Limb (tissue), 2 donors: Measurements from ENCODE around the gene UGCG.
"Not testable (repeated sequence)": the region's sequence is repeated elsewhere in the genome, so short reads cannot be mapped to it uniquely, and the experiment has no call there.

ENCODE experiments used
- DNase-seq, 2 donors: peaks; one replicate each; pipeline ENCODE4 v3.0.0-alpha.2; 2016; ENCODE audit errors: extremely low spot score in 2 of 2

UGCG gene

DNA sequence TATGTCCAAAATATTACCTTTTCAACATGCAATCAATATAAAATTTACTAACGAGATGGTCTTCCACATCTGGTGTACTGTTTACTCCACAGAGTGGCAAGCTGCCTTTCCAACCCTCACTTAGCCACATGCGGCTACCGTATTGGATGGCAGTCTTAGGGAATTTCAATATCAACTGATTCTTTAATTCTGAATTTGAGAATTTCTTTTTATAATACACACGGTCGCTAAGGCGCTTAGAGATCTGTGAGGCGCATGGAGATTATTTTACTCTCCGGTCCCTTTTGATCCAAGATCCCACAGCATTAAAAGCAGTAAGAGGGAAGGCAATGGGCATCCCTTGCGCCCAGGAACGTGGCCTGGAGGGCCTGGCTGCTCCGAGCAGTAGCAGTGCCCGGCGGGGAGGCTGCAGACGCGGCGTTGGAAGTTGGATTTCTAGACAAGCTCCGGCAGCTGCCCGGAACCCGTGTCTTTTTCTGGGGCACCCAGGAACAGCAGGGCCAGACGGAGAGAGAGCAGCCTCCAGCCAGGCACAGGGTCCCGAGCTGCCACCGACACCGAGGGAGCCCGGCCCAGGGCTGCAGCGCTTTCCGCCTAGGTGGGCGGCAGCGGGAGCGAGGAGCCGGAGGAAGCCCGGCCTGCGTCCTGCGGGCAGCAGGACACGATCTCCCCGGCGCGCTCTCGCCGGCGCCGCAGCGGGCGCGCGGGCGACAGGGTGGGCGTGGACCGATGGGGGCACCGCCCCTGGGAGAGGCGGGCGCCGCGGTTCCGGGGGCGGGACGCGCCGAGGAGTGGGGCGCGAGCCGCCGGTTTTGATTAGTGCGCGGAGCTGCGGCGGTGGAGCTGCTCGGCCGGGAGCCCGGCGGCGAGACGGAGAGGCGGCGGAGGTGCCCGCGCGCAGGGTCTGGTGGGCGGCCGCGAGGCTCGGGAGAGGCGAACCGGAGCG, at the start of gene UGCG:
UGCG (plus strand) TSS at position 819 of the 946 bp plus-strand sequence. CDS start 402 bp downstream, outside the sequence.
- DNase-seq, result peak; percentile 94 to 95

DNA sequence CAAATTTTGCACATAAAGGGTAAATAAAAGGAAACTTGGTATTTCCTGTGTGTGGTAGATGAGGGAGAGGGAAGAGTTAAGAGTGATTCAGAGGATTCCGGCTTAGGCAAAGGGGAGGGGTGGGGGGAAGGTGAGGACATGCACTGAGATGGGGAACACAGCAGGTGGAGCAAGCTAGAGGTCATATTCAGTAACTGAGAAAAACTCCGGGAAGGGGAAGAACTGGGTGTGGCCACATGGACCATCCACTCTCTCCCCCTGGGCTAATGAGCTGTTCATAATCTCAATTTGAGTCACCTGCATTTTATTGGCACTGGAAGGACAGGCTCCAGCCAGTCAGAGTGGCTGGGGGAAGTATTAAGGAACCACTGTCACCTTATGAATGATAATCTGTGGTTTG, 45.1 kb upstream of the UGCG start:
- DNase-seq, result no peak

DNA sequence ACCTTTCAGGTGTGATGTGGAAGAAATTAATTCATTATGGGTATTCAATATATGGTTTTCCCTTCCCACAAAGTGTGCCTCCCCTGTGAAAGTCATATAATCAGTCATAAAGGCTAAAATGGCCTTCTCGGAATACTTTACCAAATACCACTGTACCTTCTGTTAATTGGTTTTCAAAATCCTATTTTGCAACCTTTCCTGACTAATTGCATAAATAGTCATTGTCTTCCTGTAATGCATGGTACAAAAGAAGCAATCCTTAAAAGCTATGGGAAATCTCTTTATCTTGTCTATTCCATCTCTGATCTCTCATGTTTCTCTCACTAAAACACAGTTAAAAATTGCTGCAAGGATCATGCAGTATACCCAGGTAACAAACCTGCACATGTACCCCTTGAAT, 44.3 kb upstream of the UGCG start:
- no peak for DNase-seq

DNA sequence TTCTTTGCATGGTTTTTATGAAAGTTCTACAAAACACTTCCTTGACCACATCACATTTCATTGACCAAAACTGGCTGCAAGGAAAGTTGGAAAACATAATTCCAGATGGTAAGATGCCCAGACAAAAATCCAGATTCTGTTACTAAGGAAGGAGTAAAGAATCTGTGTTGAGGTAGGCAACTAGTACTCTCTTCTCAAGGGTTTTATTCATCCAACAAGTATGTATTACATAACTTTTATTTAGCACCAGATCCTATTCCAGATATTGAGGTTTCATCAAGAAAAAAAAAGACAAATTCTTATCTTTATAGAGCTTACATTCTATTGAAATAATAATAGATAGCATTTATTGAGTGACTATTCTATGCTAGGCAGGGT, 43.2 kb upstream of the UGCG start:
- DNase-seq, result no peak

DNA sequence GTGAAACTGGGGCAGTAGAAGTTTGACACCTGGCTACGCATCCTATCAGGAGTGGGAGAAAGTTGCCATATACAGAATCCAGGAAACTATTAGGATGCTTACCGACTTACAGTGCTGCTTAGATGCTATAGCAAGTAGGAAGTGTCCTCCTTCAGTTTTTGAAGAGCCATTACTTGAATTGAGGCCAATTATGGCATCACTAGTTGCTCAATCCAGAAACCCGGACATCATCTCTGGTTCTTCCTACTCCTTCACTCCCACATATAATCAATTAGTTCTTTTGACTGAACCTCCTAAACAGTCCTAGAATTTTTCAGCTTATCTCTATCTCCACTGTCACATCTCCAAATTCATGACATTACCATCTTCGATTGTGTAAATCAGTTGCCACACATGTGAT, 41.8 kb upstream of the UGCG start:
- DNase-seq, result no peak

DNA sequence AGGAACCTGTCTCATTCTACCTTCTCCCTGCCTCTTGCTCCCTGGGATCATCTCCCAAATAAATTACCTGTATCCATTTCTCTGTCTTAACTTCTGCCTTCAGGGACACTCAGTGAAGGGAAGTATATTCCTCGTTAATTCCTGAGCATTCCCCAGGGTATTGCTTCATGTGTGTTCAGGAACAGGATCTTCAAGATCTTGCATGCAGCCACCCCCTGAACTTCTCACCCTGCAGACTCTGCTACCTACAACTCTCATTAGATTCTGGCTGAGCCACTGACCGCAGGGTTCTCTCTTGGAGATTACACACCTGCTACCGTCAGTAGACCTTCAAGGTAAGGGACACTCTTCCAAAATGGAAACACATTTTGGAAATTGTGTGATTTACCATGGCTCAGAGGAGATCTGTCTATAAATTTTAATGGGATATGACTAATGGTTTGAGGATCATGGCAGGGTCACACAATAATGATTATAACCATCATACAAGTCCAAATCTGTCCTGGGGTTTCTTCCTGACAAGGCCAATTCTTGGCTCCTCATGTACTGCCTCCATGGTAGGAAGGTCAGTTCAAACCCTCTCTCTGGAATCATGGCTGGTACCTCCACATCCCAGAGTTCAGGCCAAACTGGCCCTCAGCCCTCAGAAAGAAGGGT, 38.9 kb upstream of the UGCG start:
- DNase-seq, result no peak

DNA sequence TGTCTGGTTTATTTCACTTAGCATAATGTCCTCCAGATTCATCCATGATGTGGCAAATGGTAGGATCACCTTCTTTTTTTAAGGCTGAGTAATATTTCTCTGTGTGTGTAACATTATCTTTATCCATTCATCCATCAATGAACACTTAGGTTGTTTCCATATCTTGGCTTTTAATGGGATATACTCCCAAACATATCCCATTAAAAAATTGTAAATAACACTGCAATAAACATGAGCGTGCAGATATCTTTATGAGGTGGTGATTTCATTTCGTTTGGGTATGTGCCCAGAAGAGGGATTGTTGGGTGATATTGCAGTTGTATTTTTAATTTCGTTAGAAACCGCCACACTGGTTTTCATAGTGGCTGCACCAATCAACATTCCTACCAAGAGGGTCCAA, 36.2 kb upstream of the UGCG start:
- no peak for DNase-seq

DNA sequence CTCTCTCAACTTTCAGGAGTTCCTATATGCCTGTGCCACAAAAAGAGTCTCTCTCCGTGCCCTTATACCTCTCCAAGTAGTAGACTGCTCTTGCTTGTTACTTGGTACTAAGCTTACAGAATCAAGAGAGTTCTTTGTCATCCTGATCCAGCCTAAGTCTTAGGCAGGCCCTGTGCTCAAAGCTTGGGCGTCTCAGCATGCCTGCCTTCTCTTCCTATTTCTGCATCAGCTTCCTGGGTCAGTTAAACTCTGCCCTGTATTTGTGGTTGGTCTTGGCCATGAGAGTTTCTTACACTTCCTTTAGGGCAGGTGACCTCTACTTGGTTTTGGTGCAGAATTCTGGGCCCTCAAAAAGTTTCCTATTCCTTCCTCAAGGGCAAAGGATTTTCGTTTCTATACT, 33.0 kb upstream of the UGCG start:
- no peak for DNase-seq

DNA sequence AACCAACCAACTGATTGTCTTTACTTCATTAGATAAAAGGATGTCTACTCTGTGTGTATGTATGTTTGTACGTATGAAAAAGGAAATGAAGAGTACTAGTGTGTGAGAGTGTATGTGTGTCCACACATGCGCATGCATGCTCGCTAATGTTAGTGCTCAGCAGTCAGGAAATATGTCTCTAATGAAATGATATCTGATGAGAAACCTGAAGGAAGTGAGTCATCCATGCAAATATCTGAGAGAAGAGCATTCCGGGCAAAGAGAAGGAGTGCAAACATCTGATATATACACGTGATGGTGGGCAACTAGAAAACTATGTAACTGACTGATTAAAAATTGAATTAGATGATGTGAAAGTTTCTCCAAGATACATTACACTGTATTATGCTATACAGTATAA, 29.6 kb upstream of the UGCG start:
- DNase-seq, result no peak

DNA sequence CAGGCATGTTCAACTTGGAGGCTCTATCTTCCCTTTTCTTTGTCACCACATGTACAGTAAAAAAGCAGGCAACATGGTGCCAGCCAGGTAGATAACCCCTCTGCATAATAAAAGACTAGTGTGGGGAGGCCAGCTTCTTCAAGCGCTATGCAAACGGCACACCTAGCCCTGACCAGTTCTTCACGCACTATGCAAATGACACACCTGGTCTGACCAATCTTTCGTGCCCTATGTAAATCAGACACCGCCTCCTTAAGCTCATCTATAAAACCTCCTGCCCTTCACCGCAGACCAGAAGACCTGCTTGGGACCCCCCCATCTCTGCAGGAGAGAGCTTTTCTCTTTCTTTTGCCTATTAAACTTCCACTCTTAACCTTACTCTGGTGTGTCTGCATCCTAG, 28.1 kb upstream of the UGCG start:
- no peak for DNase-seq

DNA sequence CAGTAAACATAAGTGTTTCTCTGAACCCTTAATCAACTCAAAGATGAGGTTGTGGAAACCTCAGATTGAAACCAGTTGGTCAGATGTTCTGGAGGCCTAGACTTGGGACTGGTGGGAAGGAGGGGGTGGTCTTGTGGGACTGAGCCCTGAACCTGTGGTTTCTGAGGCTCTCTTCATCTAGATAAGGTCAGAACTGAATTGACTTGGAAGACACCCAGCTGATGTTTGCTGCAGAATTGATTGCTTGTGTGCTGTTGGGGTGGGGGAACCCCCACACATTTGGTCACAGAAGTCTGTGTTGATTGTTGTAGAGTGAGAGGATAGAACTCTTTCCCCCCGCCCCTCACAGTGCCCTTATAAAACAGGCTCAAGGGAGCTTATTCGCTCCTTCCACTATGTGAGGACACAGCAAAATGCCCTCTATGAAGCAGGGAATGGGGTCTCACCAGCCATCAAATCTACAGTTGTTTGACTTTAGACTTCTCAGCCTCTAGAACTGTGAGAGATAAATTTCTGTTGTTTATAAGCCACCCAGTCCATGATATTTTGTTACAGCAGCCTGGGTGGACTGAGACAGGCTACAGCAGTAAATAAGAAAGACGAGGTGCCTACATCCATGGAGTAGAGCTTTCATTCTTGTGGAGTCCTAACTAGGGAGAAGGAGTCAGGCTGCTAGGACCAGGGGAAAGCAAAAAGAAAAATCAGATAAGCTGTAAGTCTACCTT, 25.7 kb upstream of the UGCG start:
- DNase-seq, result no peak

DNA sequence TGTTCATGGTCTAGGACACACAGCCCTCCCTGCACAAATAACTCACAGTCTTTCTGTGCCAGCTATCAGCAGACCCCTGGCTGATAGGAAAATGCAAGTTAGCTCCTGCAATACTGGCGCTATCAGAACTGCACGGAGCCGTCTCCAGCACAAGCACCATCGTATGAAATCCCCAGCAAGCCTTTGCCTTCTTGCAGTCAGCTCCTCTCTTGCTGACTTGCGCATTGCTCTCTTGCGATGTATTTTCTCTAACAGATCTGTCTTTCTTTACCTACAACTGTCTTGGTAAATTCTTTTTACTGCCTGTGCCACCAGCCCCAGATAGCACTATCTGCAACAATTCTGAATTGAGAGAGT, 25.1 kb upstream of the UGCG start:
- DNase-seq, result no peak

DNA sequence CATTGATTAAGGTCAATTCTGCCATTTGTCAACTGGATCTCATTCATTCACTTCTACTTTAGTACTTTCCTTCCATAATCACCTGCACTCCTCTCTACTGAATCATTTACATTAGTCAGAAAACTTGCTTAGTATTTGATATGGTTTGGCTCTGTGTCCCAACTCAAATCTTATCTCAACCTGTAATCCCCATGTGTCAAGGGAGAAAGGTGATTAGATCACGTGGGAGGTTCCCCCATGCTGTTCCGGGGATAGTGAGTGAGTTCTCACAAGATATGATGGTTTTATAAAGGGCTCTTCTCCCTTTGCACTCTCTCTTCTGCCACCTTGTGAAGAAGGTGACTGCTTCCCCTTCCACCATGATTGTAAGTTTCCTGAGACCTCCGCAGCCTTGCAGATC, 23.7 kb upstream of the UGCG start:
- no peak for DNase-seq

DNA sequence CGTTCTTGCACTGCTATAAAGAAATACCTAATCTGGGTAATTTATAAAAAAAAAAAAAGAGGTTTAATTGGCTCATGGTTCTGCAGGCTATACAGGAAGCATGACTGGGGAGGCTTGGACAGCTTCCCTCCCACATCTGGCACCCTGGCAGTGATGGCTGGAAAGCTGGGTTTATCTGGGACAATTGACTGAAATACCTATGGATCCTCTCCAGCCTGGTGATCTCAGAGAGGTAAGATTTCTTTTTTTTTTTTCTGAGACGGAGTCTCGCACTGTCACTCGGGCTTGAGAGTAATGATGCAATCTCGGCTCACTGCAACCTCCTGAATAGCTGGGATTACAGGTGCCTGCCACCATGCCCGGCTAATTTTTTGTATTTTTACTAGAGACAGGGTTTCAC, 22.7 kb upstream of the UGCG start:
- no peak for DNase-seq

DNA sequence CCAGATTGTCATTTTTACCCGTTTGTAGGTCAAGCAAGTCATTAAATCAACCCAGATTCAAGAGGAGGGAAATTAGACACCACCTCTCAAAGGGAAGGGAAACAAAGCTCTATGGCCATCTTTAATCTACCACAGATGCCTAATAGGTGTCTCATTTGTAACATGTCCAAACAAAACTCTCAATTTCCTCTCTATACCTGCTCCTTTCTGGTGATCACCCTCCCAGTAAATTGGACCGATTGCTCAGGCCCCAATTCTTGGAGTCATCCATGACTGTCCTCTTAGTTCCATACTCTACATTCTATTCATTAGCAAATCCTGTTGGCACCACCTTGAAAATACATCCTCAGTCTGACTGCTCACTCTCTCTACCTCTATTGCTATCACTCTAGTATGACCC, 22.1 kb upstream of the UGCG start:
- DNase-seq, result no peak

DNA sequence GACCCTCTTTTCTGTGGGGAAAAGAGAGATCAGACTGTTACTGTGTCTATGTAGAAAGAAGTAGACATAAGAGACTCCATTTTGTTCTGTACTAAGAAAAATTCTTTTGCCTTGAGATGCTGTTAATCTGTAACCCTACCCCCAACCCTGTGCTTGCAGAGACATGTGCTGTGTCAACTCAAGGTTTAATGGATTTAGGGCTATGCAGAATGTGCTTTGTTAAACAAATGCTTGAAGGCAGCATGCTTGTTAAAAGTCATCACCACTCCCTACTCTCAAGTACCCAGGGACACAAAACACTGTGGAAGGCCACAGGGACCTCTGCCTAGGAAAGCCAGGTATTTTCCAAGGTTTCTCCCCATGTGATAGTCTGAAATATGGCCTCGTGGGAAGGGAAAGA, 21.3 kb upstream of the UGCG start:
- DNase-seq, result not testable (repeated sequence)

DNA sequence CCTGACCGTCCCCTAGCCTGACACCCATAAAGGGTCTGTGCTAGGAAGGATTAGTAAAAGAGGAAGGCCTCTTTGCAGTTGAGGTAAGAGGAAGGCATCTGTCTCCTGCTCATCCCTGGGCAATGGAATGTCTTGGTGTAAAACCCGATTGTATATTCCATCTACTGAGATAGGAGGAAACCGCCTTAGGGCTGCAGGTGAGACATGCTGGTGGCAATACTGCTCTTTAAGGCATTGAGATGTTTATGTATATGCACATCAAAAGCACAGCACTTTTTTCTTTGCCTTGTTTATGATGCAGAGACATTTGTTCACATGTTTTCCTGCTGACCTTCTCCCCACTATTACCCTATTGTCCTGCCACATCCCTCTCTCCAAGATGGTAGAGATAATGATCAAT, 20.9 kb upstream of the UGCG start:
- DNase-seq, result not testable (repeated sequence)

DNA sequence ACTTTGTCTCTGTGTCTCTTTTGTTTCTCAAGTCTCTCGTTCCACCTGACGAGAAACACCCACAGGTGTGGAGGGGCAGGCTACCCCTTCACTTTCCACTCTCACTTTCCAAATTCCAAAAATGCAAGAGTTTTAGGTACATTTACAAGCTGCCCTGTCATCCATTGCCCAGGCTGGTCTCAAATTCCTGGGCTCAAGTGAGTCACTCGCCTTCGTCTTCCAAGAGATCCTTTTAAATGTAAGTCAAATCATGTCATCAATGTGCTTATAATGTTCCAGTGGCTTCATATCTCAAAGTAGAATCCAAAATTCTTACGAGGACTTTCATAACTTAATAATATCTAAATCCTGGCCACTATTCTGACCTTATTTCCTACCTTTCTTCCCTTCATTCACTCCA, 20.4 kb upstream of the UGCG start:
- DNase-seq, result no peak

DNA sequence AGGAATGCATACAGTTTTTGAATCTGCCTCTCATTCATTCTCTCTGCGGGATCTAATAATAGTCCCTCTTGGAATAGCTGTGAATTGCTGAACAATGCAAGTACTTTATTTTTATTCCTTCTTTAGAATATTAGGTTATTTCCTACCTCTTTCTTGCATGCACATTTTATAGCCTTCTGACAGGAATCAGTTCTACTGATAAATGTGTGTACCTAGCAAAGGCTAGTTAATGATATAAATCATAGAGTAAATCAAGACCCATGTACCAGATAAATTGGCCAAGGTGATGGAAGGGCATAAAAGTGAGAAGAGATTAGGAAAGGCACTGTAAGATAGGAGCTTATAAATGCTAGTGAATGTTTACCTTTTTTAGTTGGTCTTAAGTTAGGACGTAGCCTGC, 19.2 kb upstream of the UGCG start:
- no peak for DNase-seq

DNA sequence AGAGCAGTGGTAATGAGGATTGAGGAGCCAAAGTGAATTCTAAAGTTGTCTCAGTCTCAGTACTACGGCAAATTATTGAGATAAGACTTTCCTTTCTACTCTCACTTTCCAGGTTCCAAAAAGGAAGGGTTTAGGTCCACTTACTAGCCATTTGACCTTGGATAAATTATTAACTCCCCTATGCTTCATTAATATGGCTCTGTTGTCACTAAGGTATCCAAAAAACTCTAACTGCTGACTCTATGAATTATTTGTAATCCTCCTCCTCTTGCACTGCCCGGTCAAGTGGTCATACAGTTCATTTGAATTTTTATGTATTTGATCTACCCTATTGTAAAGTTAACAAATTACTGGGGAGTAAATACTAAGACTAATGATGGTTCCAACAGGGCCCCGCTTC, 17.7 kb upstream of the UGCG start:
- DNase-seq, result no peak

DNA sequence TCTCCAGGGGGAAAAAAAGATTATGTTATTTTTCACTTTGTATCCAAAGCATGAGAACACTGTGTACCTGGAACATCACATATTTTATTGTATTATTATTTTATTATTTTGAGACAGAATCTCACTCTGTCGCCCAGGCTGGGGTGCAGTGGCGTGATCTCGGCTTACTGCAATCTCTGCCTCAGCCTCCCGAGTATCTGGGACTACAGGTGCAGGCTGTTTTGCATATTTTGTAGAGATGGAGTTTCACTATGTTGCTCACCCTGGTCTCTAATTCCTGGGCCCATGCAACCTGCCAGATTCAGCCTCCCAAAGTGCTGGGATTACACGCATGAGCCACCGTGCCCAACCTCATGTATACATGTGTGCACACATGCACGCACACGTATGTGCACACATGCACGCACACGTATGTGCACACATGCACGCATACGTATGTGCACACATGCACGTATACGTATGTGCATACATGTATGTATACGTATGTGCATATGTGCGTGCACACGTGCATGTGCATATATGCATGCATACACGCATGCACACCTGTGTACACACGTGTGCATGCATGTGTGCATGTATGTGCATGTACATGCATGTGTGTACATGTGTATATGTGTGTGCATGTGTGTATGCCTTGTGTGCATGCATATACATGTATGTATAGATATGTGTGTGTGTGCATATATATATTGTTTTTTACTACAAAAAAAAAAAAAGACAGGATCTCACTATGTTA, 9.5 kb upstream of the UGCG start:
- no peak for DNase-seq

DNA sequence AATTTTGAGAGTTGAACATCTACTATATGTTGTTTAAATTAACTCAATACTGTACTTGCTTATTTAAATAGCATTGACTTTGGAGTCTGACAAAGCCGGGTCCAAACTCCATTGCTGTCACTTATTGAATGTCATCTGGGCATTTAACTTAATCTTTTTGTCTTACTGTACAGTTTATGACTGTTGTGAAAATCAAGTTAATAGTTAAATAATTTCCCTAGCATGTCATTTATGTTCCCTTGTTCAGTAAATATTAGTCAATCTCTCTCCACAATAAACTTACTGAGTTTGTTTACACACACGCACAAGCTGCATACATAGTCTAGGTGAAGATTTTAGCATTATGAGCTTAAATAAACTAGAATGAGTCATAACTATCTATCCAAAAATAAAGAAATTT, 6.3 kb upstream of the UGCG start:
- no peak for DNase-seq
